Measurements from ENCODE around the gene GPR35.

GRCh38 chr2:240581811-240582210 is 43.5 kb upstream of the GPR35 start:
- TF ChIP-seq, protein P1, sequence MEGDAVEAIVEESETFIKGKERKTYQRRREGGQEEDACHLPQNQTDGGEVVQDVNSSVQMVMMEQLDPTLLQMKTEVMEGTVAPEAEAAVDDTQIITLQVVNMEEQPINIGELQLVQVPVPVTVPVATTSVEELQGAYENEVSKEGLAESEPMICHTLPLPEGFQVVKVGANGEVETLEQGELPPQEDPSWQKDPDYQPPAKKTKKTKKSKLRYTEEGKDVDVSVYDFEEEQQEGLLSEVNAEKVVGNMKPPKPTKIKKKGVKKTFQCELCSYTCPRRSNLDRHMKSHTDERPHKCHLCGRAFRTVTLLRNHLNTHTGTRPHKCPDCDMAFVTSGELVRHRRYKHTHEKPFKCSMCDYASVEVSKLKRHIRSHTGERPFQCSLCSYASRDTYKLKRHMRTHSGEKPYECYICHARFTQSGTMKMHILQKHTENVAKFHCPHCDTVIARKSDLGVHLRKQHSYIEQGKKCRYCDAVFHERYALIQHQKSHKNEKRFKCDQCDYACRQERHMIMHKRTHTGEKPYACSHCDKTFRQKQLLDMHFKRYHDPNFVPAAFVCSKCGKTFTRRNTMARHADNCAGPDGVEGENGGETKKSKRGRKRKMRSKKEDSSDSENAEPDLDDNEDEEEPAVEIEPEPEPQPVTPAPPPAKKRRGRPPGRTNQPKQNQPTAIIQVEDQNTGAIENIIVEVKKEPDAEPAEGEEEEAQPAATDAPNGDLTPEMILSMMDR (conservative IDR thresholded peaks at IDR 0.05; ENCODE audit: low read depth, low read length) = no peak
- TF ChIP-seq EZH2 (IDR thresholded peaks at IDR 0.05; ENCODE audit: low read length, unreplicated experiment) = no peak

All from PC-3 (cell line).